Ovary (tissue), 9 donors: ENCODE measurements around the gene EML6. TPM values are rescaled to one million over a fixed set of nuclear protein-coding genes. Genes with fewer than 3 reads are reported as not detected.

Experiments used
- DNase-seq, 5 donors: peaks; one replicate each; pipeline ENCODE4 v3.0.0-alpha.2; 2019 to 2020
- H3K27ac ChIP-seq, 2 donors: fragments of 200-600 bp; one replicate each; pipeline versions ENCODE4 v1.5.1 to v1.8.0; 2019 to 2022
- H3K27me3 ChIP-seq: fragments of 200-600 bp; one replicate; pipeline ENCODE4 v1.8.0; 2022
- H3K36me3 ChIP-seq: fragments of 200-600 bp; sonication (generic); one replicate; pipeline ENCODE4 v1.5.1; 2019
- H3K4me1 ChIP-seq: one replicate; pipeline ENCODE4 v1.8.1; 2013; ENCODE audit warnings: mild to moderate bottlenecking, moderate library complexity; ENCODE audit not compliant: insufficient read depth
- H3K4me3 ChIP-seq: fragments of 200-600 bp; sonication (generic); one replicate; pipeline ENCODE4 v1.5.1; 2017
- H3K9me3 ChIP-seq, 2 donors: fragments of 200-600 bp in 1 of 2; sonication (generic) in 1 of 2; one replicate each; pipeline versions ENCODE4 v1.5.1 to v1.8.1; 2013 to 2019; ENCODE audit warnings: mild to moderate bottlenecking in 1 of 2, moderate library complexity in 1 of 2
- EP300 ChIP-seq: sonication (generic); formaldehyde crosslinking; IDR thresholded peaks from one replicate; pipeline ENCODE4 v1.6.1; 2017; ENCODE audit warnings: antibody characterized with exemption
- POLR2A ChIP-seq: fragments of 450-650 bp; IDR thresholded peaks from one replicate; pipeline ENCODE4 v1.6.1; 2017; ENCODE audit warnings: antibody characterized with exemption, mild to moderate bottlenecking, moderate library complexity
- WGBS, 3 donors: extraction: QIAGEN DNeasy Blood & Tissue Kit in 1 of 3; methylation state at CpG; one replicate each; pipeline versions ENCODE4 v1.1.5 to v1.1.7; 2013 to 2017; 5-methylcytosine and 5-hydroxymethylcytosine counted together
- intact Hi-C, 4 donors: fragments of 100-400 bp; cut with DNase I; formaldehyde crosslinking; loops; one replicate each; pipeline versions ENCODE4 v1.11.0 to v1.15.1; 2022 to 2023
- polyA plus RNA-seq, 2 donors: library from polyadenylated mRNA; stranded (reverse); fragments of 200-250 nt in 1 of 2; fragments of 350-450 nt in 1 of 2; fragmentation: Illumina TruSeq in 1 of 2; extraction: RNeasy Lipid Tissue Mini Kit (QIAGEN cat#74804) in 1 of 2; gene quantifications; one replicate each; pipeline ENCODE4 v1.2.3, GENCODE V29; 2013 to 2014
- total RNA-seq, 7 donors: library from RNA; depleted of rRNA in 2 of 7; stranded (reverse); fragments of >200 nt in 2 of 7; fragmentation: NEBNext Ultra II Directional in 3 of 7; extraction: Animal tissue kit (Norgen Biotek cat#: 25700) in 3 of 7; gene quantifications; one replicate each; pipeline versions ENCODE4 v1.1.0 to v1.2.4, GENCODE V29; 2016 to 2023
- TF ChIP-seq, protein P1 (sequence below), 3 donors: fragments of 450-650 bp in 2 of 3; fragments of 200-600 bp in 1 of 3; IDR thresholded peaks; one replicate each; pipeline versions ENCODE4 v1.5.1 to v1.8.0; 2016 to 2022; ENCODE audit warnings: antibody characterized with exemption in 3 of 3, mild to moderate bottlenecking in 1 of 3
- donor health status: DM: no; HTN: no; CAD: no; lungs with moderate emphysema.
- donor health status: DM: no; HTN: no; CAD: no.
- donor health status: Bipolar disorder and iron deficiency.
- donor health status: DM: yes; HTN: yes; CAD: no.
- donor health status: DM: no; HTN: no; CAD: no.
- donor health status: DM: yes; HTN: yes; CAD: no.

EML6 gene
- total and polyA plus RNA-seq, 9 donors: 0.22 to 3.7 (median 0.48) TPM

DNA sequence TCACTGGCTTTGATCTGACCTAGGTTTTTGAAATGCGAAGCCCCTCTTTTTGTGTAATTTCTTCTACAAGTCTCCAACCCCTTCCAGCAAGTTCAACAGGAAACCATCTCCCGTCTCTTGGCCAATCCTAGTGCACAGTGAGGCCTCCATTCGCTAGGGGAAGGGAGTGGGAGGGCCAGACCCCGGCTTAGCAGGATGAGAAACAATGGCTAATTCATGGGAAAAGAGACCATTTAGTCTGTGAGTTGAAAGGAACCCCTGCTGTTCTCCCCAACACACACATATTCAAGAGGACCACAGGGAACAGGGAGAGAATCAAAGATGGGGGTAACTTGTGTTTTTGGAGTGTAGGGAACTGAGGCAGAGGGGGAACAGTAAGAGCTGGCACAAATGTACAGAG, 243.8 kb downstream of the EML6 start:
- Histone ChIP-seq H3K9me3 (no peaks in the 10 kb centered on the region), H3K27me3 (no peaks in the 10 kb centered on the region), H3K27ac (no peak overlapping the region), H3K4me3 (no peak overlapping the region), H3K36me3 (no peaks in the 10 kb centered on the region), H3K4me1 (no peaks in the 10 kb centered on the region)
- no peak for DNase-seq
- 82% methylated on average over 4 of the region's 4 CpGs for WGBS, 3 donors
- TF ChIP-seq POLR2A: no peak
- intact Hi-C loops: no loop called here

DNA sequence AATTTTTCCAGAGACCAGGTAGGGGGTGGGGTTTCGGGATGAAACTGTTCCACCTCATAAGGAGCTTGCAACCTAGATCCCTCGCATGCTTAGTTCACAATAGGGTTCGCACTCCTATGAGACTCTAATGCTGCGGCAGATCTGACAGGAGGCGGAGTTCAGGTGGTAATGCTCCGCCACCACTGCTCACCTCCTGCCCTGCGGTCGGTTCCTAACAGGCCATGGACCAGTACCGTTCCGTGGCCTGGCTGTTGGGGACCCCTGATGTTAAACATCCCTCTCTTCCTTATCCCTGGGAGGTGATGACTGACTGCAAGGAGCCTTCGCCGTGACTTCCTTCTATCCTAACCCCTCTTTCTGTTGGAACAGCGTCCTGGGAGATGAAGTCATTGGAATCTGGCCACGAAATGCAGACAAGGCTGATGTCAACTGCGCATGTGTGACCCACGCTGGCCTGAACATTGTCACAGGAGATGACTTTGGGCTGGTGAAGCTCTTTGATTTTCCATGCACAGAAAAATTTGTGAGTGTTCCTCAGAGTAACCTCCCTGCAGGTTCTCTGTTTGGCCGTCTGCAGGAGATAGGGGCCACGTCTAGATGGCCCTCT, 244.4 kb downstream of the EML6 start:
- TF ChIP-seq EP300: no peak
- TF ChIP-seq, protein P1, sequence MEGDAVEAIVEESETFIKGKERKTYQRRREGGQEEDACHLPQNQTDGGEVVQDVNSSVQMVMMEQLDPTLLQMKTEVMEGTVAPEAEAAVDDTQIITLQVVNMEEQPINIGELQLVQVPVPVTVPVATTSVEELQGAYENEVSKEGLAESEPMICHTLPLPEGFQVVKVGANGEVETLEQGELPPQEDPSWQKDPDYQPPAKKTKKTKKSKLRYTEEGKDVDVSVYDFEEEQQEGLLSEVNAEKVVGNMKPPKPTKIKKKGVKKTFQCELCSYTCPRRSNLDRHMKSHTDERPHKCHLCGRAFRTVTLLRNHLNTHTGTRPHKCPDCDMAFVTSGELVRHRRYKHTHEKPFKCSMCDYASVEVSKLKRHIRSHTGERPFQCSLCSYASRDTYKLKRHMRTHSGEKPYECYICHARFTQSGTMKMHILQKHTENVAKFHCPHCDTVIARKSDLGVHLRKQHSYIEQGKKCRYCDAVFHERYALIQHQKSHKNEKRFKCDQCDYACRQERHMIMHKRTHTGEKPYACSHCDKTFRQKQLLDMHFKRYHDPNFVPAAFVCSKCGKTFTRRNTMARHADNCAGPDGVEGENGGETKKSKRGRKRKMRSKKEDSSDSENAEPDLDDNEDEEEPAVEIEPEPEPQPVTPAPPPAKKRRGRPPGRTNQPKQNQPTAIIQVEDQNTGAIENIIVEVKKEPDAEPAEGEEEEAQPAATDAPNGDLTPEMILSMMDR (IDR thresholded peaks at IDR 0.05): no peak
- TF ChIP-seq POLR2A: no peak
- no peaks in the 10 kb centered on the region for H3K9me3 ChIP-seq
- no peaks in the 10 kb centered on the region for H3K27me3 ChIP-seq
- intact Hi-C loops: no loop called here
- no peak overlapping the region for H3K4me3 ChIP-seq
- H3K4me1 ChIP-seq: no peaks in the 10 kb centered on the region
- H3K27ac ChIP-seq: no peak overlapping the region
- 94 to 95% (median 94%) methylated on average over 18 of the region's 18 CpGs for WGBS, 3 donors
- H3K36me3 ChIP-seq: no peaks in the 10 kb centered on the region
- DNase-seq: no peak

DNA sequence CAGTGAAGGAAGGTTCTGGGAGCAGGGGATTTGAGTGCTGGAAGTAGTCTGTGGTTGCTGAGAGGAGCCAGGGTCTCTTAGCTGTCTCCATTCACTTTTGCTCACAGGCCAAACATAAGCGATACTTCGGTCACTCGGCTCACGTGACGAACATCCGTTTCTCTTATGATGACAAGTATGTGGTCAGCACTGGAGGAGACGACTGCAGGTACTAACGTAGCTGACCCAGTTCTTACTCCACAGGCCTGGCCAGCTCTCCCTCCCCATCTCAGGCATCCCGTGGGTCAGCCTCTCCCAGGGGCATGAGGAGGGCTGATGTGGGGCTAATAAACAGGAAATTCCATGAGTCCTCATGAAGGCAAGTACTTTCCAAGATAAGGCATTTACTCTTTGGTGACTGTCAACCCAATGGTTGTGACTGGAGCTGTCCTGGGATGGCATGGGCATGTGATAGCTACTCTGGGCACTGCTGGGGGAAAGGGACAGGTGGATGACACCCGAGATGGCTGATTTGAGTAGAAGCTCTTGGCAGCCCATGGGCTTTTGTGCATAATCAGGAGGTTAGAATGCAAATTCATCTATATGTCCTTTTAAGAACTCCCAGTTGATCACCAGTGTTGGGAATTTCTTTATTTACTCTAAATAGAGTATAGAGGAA, 245.2 kb downstream of the EML6 start:
- Histone ChIP-seq H3K4me3 (no peak overlapping the region), H3K27me3 (no peaks in the 10 kb centered on the region), H3K4me1 (no peaks in the 10 kb centered on the region), H3K9me3 (no peaks in the 10 kb centered on the region), H3K27ac (no peak overlapping the region), H3K36me3 (no peaks in the 10 kb centered on the region)
- DNase-seq: no peak
- intact Hi-C loops: no loop called here
- TF ChIP-seq, protein P1 (IDR thresholded peaks at IDR 0.05): no peak
- TF ChIP-seq EP300 (no peak), POLR2A (no peak)
- WGBS, 3 donors: 85 to 93% (median 89%) methylated on average over 10 of the region's 10 CpGs

DNA sequence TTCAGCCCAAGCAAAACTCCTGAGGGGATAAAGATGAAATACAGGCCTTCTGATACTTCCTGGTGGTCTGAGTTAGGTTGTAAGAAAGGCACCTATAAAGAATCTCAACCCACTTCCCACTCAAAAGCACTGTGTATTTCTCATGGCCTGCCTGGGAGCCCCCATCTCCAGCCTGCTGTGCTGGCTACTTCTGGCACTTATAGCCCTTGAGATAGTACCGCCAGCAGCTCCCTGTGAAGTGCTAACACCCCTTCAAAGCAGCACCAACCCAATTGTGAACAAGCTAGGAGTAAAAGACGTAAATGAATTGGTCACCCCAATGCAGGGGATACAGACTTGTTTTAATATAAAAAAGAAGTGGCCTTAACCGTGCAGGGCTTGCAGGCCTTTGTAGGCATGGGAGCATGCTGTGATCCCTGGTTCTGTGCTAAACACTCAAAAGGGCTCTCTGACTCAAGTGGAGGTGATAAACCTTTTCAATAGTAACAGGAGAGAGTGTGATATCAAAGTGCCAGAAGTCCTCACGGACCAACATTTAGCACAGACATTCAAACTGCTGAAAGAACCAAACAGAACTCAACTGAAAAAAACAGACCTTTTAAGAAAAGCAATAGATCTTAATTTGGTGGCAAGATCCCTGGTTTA, 246.0 kb downstream of the EML6 start:
- no peak for TF ChIP-seq POLR2A
- TF ChIP-seq, protein P1 (IDR thresholded peaks at IDR 0.05): no peak
- no peak for TF ChIP-seq EP300
- WGBS, 3 donors: 69 to 84% (median 72%) methylated on average over 4 of the region's 4 CpGs
- no peaks in the 10 kb centered on the region for H3K36me3 ChIP-seq

DNA sequence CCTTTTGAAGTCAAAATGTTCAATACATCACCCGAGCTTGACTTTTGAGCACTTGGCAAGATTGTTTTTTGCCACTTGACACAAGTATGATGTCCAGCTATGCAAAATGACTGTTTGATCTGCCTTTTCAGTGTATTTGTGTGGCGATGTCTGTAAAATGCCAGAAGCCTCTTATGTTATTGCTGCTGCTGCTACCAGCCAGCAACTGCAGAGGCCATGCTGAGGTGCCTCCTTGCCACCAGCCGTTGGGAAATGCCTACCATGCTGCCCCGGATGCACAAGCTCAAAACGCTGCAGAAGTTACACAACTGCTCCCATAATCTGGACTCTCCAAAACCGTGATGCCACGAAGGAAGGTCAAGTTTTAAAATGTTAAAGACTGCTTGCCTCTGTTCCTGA, 246.5 kb downstream of the EML6 start:
- Histone ChIP-seq H3K9me3 (no peaks in the 10 kb centered on the region), H3K27ac (no peak overlapping the region), H3K27me3 (no peaks in the 10 kb centered on the region), H3K36me3 (no peaks in the 10 kb centered on the region), H3K4me3 (no peak overlapping the region), H3K4me1 (no peaks in the 10 kb centered on the region)
- TF ChIP-seq, protein P1 (IDR thresholded peaks at IDR 0.05): no peak
- TF ChIP-seq EP300 (no peak), POLR2A (no peak)
- DNase-seq: no peak
- 87 to 90% (median 87%) methylated on average over 7 of the region's 7 CpGs for WGBS, 3 donors
- intact Hi-C loops: no loop called here

More for the DNA sequence above, 246.0 kb downstream of the EML6 start:
- no peak for DNase-seq
- Histone ChIP-seq H3K9me3 (no peaks in the 10 kb centered on the region), H3K27ac (no peak overlapping the region), H3K4me1 (no peaks in the 10 kb centered on the region), H3K4me3 (no peak overlapping the region), H3K27me3 (no peaks in the 10 kb centered on the region)
- intact Hi-C loops: no loop called here
